Measurements from ENCODE around the gene LRRK1.

Gene LRRK1

GRCh38 chr15:100929641-100930042 lies 10.5 kb downstream of the LRRK1 start:
- no peak for TF ChIP-seq CTCF (IDR thresholded peaks at IDR 0.05; ENCODE audit: extremely low read depth, missing control alignments)
- no peak for DNase-seq (ENCODE audit: low spot score)

- no peak for TF ChIP-seq CTCF (IDR thresholded peaks at IDR 0.05; ENCODE audit: extremely low read depth, missing control alignments)
- DNase-seq (ENCODE audit: low spot score), result no peak
Observed at GRCh38 chr15:100930306-100930848, 11.2 kb downstream of the LRRK1 start.

GRCh38 chr15:100931143-100931890 lies 12.2 kb downstream of the LRRK1 start:
- no peak for TF ChIP-seq CTCF (IDR thresholded peaks at IDR 0.05; ENCODE audit: extremely low read depth, missing control alignments)
- peak; percentile 42 for DNase-seq (ENCODE audit: low spot score)

GRCh38 chr15:100932676-100933348 lies 13.7 kb downstream of the LRRK1 start:
- no peak for DNase-seq (ENCODE audit: low spot score)
- TF ChIP-seq CTCF (IDR thresholded peaks at IDR 0.05; ENCODE audit: extremely low read depth, missing control alignments), result no peak

- DNase-seq (ENCODE audit: low spot score), result no peak
- TF ChIP-seq CTCF (IDR thresholded peaks at IDR 0.05; ENCODE audit: extremely low read depth, missing control alignments), result no peak
Observed at GRCh38 chr15:100934166-100934565, 15.0 kb downstream of the LRRK1 start.

- no peak for DNase-seq (ENCODE audit: low spot score)
- no peak for TF ChIP-seq CTCF (IDR thresholded peaks at IDR 0.05; ENCODE audit: extremely low read depth, missing control alignments)
Observed at GRCh38 chr15:100934726-100935125, 15.6 kb downstream of the LRRK1 start.

- no peak for TF ChIP-seq CTCF (IDR thresholded peaks at IDR 0.05; ENCODE audit: extremely low read depth, missing control alignments)
- no peak for DNase-seq (ENCODE audit: low spot score)
Observed at GRCh38 chr15:100937171-100937570, 18.0 kb downstream of the LRRK1 start.
